Suppressor macrophage treated with lipopolysaccharide for 4 hours (primary cell): ENCODE data around the gene TBX20.
"Not testable (repeated sequence)": the region's sequence is repeated elsewhere in the genome, so short reads cannot be mapped to it uniquely, and the experiment has no call there.

Experiments
- DNase-seq: peaks from one replicate; pipeline ENCODE4 v3.0.0-alpha.2; 2020

TBX20 gene

DNA sequence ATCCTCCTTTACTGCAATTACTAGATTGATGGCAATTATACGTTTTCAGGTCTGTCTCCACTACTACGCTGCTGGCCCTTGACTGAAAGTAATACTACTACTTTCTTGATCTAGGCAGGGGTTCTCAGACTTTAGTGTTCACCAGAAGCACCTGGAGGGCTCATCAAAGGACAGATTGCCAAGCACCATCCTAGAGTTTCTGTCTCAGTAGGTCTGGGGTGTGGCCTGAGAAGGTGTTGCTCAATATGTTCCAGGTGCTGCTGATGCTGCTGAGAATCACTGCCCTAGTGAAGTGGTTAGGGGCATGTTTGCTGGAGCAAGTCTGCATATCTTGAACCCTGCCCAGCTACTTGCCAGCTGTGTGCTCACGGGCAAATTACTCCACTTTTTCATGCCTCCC, 37.9 kb downstream of the TBX20 start:
- DNase-seq, result not testable (repeated sequence)

DNA sequence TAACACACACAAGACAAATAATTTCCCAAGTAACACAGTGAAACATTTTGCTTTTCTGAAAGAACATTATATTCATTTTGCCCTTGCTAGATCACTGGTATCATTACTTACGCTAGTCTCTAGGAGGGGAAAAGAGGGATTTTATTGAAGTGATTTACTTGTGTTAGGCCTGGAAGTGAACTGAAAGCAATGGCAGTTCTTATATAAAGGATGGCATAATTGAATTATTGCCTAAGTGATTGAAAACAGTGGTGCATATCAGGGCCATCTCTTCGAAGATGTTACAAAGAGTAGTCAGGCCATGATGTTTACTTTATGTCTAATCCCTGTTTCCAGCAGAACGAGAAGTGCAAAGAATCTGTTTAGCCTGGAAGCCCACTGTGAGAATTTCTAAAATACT, 38.8 kb downstream of the TBX20 start:
- not testable (repeated sequence) for DNase-seq

DNA sequence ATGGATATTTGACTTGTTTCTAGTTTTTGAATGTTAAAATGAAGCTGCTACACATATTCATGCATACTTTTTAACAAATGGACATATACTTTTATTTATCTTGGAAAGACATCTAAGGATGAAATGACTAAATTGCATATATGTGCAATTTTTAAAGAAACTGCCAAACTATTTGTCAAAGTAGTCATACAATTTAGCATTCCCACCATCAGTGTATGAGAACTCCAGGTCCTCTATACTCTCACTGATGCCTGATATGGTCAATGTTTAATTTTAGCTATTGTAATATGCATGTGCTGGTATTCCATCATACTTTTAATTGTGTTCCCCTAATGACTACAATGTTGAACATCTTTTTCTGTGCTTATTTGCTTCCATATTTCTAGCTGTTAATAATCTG, 47.0 kb downstream of the TBX20 start:
- not testable (repeated sequence) for DNase-seq

DNA sequence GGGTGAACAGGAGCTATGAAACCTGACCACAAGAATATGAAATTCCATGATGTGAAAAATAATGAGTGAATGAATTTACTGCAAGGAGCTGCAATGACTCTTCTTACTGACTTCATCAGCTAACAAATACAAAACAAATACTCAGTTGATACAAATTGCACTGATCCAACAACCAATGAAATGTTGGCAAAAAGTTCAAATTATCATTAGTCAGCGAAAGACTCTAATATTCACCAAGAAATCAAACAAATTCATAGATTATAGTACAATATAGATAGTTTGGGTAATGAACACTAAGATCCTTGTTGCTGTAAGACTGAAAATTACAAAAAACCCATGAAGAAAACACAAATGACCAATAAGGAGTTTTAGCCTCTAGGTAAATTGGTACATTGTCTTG, 49.0 kb downstream of the TBX20 start:
- not testable (repeated sequence) for DNase-seq

DNA sequence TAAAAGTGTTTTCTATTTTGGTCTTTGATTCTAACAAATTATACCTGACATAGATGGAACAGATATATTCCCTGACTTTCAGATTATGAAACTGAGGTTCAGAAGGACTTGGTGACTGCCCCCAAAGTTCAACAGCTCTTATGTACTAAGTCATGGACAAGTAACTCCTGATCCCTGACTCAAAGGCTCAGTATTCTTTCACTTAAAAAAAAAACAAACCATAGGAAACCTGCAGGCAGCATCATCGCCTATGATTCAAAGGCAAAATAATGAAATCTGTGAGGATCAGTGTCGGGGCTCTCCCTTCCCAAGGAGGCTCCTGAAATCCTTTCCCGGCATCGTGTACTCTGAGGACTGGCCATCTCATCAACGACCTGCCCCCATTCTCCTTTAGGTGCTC, 49.9 kb downstream of the TBX20 start:
- not testable (repeated sequence) for DNase-seq

DNA sequence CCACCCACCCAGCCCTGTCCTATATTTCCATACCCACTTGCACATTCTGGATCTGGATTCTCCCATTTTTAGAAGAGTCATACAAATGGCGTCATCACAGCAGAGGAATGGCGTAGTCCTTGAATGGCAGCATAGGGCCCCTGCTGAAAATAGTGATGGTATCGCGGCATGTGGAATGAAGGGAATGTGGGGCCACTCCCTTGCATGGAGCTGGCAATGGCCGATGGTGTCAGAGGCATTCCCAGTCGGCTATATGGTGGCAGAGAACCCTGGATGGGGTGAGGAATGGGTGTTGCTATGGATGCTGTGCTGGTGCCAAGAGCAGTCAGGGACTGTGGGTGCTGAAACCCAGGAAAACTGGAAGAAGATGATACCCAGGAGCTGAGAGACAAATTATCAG, 51.5 kb downstream of the TBX20 start:
- not testable (repeated sequence) for DNase-seq

DNA sequence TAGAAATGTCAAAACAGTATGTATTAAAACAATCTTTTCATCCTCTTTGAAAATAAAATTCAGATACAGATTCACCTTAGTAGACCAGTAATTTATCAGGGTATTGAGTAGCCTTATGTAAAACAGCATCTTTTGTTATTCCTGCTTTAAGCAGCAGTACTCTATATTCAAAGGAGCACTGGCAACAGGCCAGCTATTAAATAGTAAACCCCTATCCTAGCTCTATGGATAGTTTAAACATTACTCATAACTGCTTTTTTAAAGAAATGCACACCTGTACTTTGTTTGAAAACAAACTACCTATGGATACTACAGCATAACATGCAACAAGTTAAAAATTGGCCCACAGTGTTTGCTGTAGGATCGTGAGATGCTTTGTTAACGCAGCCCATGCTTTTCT, 53.7 kb downstream of the TBX20 start:
- DNase-seq, result not testable (repeated sequence)

DNA sequence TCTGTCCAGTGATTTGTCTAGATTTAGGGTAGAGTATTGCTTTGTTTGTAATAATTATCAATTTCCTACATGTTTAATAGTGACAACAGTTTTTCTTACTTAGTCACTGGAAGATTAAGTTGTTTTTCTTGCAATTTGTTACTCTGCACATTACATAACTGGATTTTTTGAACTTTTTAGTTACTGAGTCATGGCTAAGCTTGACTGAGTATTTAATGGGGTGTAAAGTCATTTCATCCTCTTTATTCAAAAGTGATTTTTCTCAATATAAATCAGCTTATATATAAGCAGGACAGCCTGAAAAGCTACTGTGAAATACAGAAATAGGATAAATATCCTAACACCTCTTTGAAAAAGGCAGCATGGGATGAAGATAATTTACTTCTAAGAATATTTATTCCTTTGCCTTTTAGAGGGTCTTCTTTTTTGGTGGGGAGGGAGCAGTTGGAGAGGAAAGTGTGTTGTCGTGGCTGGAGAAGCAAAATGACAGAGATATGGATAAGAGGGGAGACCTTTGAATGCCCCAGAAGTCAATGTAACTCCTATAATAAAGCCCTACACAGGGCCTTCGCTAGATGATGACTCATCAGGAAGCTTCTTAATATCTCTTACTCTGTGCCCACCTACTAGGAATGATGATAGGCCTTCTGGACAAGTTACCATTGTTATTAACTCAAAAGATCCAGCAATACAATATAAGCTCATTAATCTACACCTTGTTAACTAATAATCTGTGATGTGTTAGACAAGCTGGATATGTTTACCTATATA, 55.3 kb downstream of the TBX20 start:
- not testable (repeated sequence) for DNase-seq

DNA sequence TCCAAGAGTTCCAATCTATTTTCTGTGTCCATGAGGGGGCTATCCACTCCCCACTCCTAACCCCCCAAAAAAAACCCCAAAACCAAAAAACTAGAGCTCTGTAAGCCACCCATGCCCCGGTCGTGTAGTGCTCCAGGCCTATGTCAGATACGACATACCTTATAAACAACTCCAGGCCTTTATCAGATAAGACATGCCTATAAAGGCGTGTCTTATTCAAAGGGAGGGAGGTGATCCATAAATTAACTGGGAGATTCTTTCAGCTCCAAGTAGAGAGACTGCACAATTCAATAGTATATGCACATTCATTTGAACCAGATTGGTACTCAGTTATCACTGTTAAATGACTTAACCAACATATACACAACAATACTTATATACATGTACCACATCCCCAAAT, 62.3 kb downstream of the TBX20 start:
- DNase-seq, result not testable (repeated sequence)

DNA sequence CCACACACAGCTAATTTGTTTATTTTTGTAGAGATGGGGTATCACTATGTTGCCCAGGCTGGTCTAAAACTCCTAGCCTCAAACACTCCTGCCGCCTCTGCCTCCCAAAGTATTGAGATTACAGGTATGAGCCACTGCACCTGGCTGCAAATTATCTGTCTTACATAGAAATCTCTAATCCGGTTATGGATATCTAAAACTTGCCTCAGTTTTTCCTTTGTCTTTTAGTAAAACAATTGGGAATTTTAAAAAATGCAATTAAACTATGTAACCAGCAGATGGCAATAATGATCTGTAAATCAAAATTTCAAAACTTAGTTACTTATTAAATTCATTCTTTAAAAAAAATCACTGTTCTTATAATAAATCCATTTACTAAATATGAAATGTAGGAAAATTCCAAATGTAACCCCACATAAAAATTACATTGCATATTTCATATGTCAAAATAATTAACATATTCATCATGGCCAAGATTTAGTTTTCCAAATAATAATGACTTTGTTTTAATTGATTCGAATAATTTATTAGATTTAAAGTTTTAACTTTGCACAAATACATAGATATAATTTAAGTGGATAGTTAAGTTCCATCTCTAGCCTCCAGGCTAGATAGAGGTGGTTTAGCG, 63.6 kb downstream of the TBX20 start:
- not testable (repeated sequence) for DNase-seq

DNA sequence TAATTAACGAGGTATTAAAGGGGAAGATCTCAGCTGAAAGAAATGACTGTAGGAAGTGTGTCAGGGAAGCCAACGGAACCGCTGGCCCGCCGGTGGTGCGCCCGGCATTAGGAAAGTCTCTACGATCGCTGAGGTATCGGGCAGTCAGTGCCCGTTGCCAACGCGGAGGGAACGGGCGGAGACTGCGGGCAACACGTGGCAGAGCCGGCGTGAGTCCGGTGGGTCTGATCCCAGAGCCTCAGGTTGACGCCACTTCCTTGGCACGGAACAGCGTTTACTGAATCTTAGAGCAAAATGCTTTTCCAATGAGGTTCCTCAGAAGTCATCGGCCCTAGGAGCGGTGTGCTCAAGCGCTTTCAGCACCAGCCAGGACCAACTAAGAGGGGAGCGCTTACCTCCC, 67.1 kb downstream of the TBX20 start:
- not testable (repeated sequence) for DNase-seq

DNA sequence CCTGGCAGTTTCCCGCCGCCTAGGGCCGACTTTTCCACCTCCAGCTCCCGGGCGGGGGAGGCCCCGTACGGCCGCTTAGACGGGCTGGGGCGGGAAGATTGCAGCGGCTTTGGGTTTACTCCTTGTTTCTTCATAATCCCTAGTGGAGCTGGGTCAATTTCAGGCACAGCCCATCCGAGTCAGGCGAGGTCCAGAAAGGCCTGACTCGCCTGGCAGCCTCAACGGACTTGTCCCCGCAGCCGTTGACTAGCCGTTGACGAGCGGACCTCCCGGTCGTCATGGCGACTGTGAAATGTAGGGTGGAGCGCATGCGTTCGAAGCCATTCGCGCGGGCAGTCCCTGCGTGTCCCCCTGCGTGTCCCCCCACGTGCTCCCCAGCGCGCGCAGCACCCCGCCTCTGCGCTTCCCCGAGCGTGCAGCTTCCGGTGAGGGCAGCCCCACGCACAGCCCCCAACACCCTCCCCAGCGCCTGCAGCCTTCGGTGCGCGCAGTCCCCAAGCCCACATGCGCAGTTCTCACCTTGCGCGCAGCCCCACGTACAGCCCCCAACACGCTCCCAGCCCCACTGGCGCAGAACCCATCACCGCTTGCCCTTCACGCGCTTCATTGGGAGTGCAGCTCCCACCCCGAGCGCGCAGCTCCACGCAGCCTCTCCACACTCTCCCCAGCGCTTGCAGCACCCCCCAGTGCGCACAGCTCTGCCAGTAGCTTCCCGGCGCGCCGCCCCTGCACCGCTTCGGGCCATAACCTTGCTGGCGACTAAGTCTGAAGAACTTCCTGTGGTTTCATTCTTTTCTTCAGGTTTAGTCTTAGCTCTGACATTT, 67.8 kb downstream of the TBX20 start:
- DNase-seq, result no peak

DNA sequence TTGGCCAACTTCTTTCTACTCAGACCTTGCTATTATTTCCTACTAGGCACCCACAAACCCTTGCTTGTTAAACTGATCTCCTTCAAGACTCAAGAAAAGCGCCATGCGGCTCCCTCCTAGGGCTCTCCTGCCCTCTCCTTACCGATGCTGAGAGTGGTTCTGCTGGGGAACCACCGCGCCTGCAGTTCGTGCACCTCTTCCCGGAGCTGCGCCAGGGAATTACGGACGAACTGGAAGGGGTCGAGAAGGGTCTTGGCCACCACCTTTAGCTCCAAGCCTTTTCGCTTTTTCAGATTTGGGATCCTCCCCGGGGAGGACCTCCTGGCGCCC, 68.4 kb downstream of the TBX20 start:
- DNase-seq, result not testable (repeated sequence)

DNA sequence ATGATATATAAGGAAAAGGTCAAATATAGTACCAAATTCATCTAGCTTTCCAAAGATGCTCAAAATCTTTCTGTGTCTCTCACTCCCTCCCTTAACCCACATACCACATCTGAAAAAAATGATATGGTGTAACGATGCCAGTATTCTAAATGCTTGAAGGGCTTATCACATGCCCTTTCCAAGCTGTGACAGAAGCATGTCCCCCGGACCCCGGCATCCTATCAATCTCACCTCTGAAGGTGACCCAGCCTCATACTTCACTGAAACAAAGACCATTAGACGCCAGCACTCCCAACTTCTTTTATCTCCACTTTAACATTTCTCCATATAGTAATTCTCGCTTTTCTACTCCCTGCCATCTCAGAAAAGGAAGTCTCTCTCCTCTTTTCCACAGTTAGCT, 68.9 kb downstream of the TBX20 start:
- not testable (repeated sequence) for DNase-seq

DNA sequence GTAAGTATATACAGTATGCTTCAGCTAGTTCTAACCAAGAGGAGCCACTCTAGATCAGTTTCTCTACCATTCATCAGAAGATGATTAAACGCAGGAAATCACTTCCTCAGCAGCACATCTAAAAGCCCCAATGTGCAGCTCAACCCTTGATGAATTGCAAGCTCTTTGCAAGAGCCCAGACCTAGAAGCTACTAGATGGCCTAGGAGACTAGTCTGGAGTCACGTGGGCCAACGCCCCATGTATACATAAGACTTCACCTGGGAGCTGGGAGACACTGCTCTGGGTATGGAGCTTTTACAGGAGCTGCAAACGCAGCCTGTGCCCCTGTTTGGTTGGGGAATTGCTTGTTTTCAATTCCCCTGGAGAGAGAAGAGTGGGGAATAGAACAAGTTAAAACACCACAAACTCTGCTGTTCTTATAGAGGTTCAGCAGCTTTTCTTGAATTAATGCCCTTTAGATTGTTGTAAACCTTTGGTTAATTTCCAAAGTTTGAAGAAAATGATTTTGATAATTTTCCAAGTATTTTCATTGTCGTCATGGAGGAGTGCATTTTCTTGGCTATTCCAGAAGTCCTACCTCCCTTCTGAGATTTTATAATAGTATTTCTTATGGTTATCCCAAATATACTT, 69.9 kb downstream of the TBX20 start:
- not testable (repeated sequence) for DNase-seq

DNA sequence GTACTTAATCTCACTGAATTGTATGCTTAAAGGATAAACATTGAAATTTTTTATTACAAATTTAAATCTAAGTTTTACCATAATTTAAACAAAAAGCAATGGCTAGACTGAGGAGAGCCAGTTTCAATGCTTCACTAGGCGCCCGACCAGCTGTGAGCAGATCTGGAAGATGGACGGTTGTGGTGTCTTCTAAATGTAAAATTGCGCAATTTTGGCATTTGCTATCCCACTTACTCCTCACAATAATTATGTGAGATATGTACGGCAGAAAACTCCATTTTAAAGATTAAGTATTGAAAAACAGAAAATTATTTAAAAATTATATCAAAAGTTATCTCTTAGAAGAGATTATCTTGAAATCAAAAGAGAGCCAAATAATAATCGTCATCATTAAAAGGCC, 73.2 kb downstream of the TBX20 start:
- not testable (repeated sequence) for DNase-seq

DNA sequence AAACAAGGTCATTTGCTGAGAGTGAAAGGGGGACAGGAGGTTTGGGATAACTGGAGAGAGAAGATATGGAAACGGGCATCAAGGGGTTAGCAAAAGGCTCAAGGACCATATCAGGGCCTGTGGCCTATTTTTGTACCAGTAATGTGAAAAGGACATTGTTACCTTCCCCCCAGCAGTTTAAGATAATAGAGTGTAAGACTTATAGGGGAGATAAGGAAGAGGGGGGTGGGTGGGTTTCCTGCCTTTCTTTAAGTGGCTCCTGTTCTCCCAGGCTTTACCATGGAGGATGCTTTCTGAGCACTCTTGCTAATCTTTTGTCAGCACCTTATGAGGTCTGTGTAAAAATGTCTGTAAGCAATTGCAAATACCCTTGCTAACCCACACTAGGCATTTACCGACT, 80.7 kb downstream of the TBX20 start:
- DNase-seq, result not testable (repeated sequence)

DNA sequence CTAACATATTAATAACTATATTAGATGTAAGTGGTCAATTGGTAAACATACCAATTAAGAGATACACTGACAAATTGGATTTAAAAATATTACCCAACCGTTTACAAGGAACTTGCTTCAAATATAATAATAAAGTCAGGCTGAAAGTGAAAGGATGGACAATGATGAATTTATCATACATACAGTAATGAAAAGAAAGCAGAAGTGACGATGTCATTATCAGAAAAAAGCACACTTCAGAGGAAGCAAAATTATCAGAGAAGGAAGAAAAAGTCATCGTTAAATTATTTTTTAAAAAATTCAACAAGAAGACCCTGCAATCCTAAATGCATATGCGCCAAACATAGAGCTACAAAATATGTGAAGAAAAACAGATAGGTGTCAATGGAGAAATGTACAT, 81.8 kb downstream of the TBX20 start:
- DNase-seq, result peak; percentile 18

DNA sequence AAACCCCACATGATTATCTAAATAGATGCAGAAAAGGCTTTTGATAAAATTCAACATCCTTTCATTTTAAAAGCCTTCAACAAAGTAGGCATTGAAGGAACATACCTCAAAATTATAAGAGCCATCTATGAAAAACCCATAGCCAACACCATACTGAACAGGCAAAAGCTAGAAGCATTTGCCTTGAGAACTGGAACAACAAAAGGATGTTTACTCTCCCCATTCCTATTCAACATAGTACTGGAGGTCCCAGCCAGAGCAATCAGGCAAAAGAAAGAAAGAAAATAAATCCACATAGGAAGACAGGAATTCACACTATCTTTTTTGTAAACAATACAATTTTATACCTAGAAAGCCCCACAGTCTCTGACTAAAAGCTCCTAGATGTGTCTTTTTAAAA, 86.2 kb downstream of the TBX20 start:
- not testable (repeated sequence) for DNase-seq

DNA sequence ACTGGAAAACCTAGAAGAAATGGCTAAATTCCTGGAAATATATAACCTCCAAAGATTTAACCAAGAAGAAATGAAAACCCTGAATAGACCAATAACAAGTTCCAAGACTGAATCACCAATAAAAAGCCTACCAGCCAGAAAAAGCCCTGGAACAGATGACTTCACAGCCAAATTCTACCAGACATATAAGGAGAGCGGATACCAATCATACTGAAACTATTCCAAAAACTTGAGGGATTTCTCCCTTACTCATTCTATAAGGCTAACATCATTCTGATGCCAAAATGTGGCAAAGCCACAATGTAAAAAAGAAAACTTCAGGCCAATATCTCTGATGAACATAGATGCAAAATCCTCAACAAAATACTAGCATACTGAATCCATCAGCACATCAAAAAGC, 86.7 kb downstream of the TBX20 start:
- not testable (repeated sequence) for DNase-seq

DNA sequence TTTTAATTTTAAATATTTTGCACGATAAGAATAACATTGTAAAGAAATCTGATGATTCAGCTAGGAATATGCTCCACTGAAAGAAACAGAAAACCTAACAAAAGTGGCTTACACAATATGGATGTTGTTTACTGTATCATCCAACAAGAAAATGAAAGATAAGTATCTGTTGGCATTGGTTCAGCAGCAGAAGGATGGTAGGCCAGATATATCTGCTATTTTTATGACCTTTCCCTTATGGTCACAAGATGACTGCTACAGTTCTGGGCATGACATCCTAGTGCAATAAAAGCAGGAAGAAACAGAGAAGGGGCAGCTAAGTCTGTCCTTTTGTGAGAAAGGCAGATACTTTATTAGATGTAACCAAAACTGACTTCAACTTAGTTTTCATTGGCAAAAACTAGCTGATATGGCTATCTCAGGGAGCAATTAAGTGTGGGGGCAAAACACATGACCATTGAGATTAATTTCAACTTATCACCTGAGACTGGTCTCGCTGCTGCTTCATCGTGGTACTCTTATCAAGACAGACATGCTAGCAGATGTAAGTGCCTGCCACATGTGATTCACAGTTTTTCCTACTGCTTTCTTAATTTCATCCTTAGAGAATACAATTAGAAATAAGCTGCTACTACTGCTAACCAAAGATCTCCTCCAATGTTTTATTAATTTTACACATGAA, 92.7 kb downstream of the TBX20 start:
- DNase-seq, result not testable (repeated sequence)
